CD4-positive, alpha-beta T cell treated with Interleukin-17A for 1 hour (primary cell): ENCODE measurements around the gene WIPF2.
"Not testable (repeated sequence)": the region's sequence is repeated elsewhere in the genome, so short reads cannot be mapped to it uniquely, and the experiment has no call there.

Source experiments
- DNase-seq: peaks from one replicate; pipeline ENCODE4 v3.0.0-alpha.2; 2020

The WIPF2 gene

GRCh38 chr17:40299159-40299757, 80.2 kb downstream of the WIPF2 start:
- DNase-seq: not testable (repeated sequence)

- no peak for DNase-seq
These were observed 82.2 kb downstream of the WIPF2 start for GRCh38 chr17:40301315-40301714.

GRCh38 chr17:40303009-40303657, 84.0 kb downstream of the WIPF2 start:
- peak; percentile 83 for DNase-seq

GRCh38 chr17:40303708-40304551, 84.8 kb downstream of the WIPF2 start:
- no peak for DNase-seq

- DNase-seq: not testable (repeated sequence)
These were observed 85.4 kb downstream of the WIPF2 start for GRCh38 chr17:40304552-40304863.

- DNase-seq: not testable (repeated sequence)
These were observed 85.8 kb downstream of the WIPF2 start for GRCh38 chr17:40304866-40305265.

GRCh38 chr17:40306395-40306794, 87.3 kb downstream of the WIPF2 start:
- DNase-seq: no peak

GRCh38 chr17:40307001-40307730, 88.1 kb downstream of the WIPF2 start:
- peak; percentile 35 for DNase-seq

GRCh38 chr17:40307740-40308239, 88.7 kb downstream of the WIPF2 start:
- DNase-seq: no peak

GRCh38 chr17:40309031-40309948, 90.2 kb downstream of the WIPF2 start, which contains the start of gene RARA:
RARA (plus strand) TSS chr17:40309180; CDS start chr17:40331219, 22,039 bp downstream.
- peak; percentile 38 for DNase-seq

- DNase-seq: no peak
These were observed 90.9 kb downstream of the WIPF2 start for GRCh38 chr17:40309949-40310510.

- no peak for DNase-seq
These were observed 91.8 kb downstream of the WIPF2 start for GRCh38 chr17:40310882-40311391.

- no peak for DNase-seq
These were observed 92.5 kb downstream of the WIPF2 start for GRCh38 chr17:40311575-40311974.

GRCh38 chr17:40312131-40312731, 93.1 kb downstream of the WIPF2 start:
- no peak for DNase-seq

GRCh38 chr17:40312893-40313667, 94.0 kb downstream of the WIPF2 start:
- no peak for DNase-seq

- no peak for DNase-seq
These were observed 94.8 kb downstream of the WIPF2 start for GRCh38 chr17:40313668-40314583.

GRCh38 chr17:40314584-40314956, 95.5 kb downstream of the WIPF2 start:
- peak; percentile 85 for DNase-seq

GRCh38 chr17:40315206-40315605, 96.1 kb downstream of the WIPF2 start:
- DNase-seq: no peak
